GM13977 (cell line): ENCODE data around the gene NKPD1.
"Not testable (repeated sequence)": the region's sequence is repeated elsewhere in the genome, so short reads cannot be mapped to it uniquely, and the experiment has no call there.

Experiments
- DNase-seq: peaks from one replicate; pipeline ENCODE4 v3.0.0; 2012; ENCODE audit warnings: low spot score
- in situ Hi-C: fragments of 300-500 bp; cut with MboI; formaldehyde crosslinking; loops from one replicate; pipeline ENCODE4 v1.12.0; 2022; ENCODE audit warnings: low sequenced_read_pairs, low pct_unique_long_range_greater_than_20kb, mixed read lengths, inconsistent platforms; ENCODE audit not compliant: unreplicated experiment
- TF ChIP-seq, protein P1 (sequence below): IDR thresholded peaks from 2 replicates; pipeline ENCODE4 v1.5.1; 2012; ENCODE audit warnings: mild to moderate bottlenecking, control low read depth; ENCODE audit not compliant: insufficient read depth; ENCODE audit errors: extremely low read depth, missing control alignments

NKPD1 gene

DNA sequence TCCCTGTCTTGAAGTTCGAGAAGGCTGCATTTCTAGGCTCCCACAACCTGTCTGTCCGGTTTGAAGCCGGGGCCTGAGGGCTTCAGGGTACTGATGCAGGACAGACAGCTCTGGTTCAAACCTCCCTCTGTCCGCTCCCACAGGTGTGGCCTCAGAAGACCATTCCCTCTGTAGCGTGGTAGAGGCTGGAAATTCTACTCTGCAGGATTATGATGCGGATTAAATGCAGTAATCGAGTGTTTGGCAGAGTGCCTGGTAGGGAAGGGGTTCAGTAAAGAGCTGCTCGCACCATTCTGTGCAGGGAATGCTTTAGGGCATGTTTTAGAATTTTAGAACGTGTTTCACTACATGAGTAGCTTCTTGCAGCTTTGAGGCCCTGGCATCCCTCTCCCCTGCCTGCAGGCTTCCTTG lies 37.3 kb downstream of the NKPD1 start:
- no peak for DNase-seq
- in situ Hi-C loops: no loop called here
- TF ChIP-seq, protein P1, sequence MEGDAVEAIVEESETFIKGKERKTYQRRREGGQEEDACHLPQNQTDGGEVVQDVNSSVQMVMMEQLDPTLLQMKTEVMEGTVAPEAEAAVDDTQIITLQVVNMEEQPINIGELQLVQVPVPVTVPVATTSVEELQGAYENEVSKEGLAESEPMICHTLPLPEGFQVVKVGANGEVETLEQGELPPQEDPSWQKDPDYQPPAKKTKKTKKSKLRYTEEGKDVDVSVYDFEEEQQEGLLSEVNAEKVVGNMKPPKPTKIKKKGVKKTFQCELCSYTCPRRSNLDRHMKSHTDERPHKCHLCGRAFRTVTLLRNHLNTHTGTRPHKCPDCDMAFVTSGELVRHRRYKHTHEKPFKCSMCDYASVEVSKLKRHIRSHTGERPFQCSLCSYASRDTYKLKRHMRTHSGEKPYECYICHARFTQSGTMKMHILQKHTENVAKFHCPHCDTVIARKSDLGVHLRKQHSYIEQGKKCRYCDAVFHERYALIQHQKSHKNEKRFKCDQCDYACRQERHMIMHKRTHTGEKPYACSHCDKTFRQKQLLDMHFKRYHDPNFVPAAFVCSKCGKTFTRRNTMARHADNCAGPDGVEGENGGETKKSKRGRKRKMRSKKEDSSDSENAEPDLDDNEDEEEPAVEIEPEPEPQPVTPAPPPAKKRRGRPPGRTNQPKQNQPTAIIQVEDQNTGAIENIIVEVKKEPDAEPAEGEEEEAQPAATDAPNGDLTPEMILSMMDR: no peak

DNA sequence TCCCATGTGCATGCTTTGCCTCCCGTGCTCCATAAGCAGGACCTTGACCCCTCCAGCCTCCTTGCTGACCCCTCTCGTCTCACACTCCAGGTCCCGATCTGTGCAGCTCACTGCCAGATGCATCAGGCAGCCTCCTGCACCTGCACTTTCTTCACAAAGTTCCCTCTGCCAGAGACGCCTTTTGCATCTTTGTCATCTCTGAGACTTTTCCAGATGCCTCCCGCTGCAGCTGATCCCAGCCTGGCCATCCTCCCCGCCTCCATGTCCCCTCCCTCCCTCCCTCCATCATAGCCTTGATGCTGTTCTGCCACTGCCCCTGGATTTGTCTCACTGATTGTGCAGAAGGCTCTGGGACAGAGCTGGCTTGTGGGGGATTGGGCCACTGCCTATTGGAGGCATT lies 38.0 kb downstream of the NKPD1 start:
- DNase-seq: no peak
- in situ Hi-C loops: no loop called here
- TF ChIP-seq, protein P1: no peak

DNA sequence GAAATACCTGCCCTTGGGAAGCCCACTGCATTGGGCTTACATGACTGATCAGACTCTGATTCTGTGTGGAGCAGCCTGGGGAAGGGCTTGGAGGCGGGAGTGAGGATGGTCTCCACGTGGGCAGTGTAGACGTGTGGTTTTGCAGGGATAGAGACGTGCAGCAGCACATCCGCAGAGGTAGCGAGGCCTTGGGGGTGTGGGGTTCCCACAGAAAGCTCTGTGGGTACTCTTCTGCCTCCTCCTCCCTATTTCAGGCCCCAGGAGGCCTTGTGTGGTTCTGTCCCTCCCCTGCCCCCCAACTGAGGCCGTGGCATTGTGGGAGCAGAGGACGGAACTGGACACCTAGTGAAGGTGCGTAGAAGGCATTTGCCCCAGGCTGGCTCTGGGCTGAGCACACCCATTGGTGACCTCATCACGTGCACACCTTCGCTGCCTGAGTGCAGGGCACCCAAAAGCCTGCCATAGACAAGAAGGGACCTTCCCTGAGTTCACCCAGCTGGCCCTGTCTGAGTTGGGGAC lies 38.9 kb downstream of the NKPD1 start:
- in situ Hi-C loops: no loop called here
- no peak for DNase-seq
- TF ChIP-seq, protein P1: no peak

DNA sequence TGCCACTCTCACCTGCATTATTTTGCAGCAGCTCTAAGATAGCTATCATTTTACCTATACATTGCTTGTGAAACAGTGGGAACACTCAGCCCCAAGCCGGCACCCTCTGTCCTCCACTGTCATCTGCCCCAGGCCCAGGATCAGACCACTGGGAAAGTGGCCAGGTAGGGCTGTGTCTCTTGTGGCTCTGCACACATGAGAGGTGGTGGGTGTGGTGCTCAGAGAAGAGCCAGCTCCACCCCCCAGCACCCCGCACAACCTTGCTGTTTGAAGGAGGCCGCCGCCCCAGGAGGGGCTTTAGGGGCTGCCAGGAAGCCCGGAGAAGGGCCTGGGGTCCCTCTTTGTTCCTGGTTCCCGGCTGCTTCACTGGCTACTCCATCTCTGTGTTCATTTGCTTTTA lies 41.2 kb downstream of the NKPD1 start:
- TF ChIP-seq, protein P1: no peak
- DNase-seq: no peak
- in situ Hi-C loops: no loop called here

DNA sequence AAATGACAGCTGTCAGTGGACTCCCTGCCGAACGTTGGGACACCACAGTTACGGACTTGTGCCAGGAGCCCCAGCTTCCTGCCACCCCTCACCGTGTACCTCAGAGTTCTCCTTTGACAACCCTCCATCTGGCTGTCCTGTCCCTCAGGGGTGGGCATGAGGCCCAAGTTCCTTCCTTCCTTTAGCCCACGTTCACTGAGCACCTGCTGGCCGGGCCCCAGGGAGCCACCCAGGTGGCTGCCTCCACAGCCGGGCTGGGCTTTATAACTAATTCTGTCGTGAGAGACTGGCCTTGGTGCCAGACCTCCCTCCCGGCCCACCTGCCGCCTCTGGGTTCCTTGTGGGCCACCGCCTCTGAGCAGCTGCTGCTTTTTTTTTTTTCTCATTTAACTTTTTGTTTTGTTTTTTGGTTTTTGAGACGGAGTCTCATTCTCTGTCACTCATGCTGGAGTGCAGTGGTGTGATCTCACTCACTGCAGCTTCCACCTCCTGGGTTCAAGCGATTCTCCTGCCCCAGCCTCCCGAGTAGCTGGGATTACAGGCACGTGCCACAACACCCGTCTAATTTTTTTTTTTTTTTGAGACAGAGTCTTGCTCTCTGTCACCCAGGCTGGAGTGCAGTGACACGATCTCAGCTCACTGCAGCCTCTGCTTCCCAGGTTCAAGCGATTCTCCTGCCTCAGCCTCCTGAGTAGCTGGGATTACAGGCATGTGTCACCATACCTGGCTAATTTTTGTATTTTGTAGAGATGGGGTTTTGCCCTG lies 42.0 kb downstream of the NKPD1 start:
- peak; percentile 58 for DNase-seq
- in situ Hi-C loops: not testable (repeated sequence)

DNA sequence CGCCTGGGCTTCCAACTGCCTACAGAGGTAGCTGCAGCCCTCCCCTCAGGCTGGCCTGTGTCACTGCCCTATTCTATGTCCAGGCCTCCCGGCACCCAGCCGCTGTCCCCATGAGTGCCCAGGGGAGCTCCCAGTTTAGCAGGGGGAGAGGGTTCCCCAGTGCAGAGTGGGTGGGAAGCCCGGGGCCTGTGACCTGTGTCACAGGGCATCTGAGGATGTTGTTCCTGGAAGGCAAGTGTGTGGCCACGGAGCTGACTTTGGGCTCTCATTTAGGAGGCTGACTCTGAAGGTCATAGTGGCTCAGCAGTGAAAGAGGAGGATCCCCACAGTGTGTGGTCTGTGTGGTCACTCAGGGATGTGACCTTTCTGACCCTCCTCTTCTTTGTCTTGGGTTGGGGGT lies 42.7 kb downstream of the NKPD1 start:
- in situ Hi-C loops: no loop called here
- TF ChIP-seq, protein P1: no peak
- DNase-seq: no peak

DNA sequence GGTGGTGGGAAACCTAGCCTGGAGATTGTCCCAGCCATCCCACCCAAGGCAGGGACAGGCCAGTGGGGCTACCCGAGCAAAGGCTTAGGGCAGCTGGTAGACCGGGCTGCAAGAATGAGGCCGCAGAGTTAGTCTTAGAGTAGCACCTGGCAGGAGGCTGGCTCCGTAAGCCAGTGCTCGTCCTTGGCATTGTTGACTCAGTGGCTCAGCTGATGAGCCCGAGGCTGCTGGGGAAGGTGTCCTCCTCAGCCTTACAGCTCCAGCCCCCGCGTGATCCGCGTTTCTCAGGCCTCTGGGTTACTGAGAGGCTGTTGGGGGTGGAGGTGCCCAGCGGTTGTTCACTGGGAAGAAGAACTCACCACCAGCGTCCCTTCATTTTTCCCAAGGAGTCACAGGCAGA lies 43.1 kb downstream of the NKPD1 start:
- in situ Hi-C loops: no loop called here
- TF ChIP-seq, protein P1: no peak
- no peak for DNase-seq
